Endothelial cell (in vitro differentiated cells): Measurements from ENCODE around the gene ODAD2. TPM values are rescaled to one million over a fixed set of nuclear protein-coding genes. Genes with fewer than 3 reads are reported as not detected.
A peak's percentile ranks its signal among the peaks of the same experiment; 100 is the strongest.

Experiments
- DNase-seq: peaks from one replicate; pipeline ENCODE4 v3.0.0; 2021; ENCODE audit warnings: low spot score
- H3K27ac Mint-ChIP-seq: one replicate; pipeline ENCODE4 v1.8.0; 2021; ENCODE audit warnings: mixed read lengths, inconsistent platforms; ENCODE audit not compliant: unreplicated experiment
- H3K27me3 Mint-ChIP-seq: one replicate; pipeline ENCODE4 v1.8.0; 2021; ENCODE audit warnings: mild to moderate bottlenecking, moderate library complexity, mixed read lengths, inconsistent platforms; ENCODE audit not compliant: unreplicated experiment
- H3K36me3 Mint-ChIP-seq: one replicate; pipeline ENCODE4 v1.8.0; 2021; ENCODE audit warnings: mild to moderate bottlenecking, low read depth, mixed read lengths, inconsistent platforms; ENCODE audit not compliant: unreplicated experiment
- H3K4me1 Mint-ChIP-seq: one replicate; pipeline ENCODE4 v1.8.0; 2021; ENCODE audit warnings: mild to moderate bottlenecking, mixed read lengths, inconsistent platforms; ENCODE audit not compliant: unreplicated experiment
- H3K4me3 Mint-ChIP-seq: one replicate; pipeline ENCODE4 v1.8.0; 2021; ENCODE audit warnings: mild to moderate bottlenecking, mixed read lengths, inconsistent platforms; ENCODE audit not compliant: unreplicated experiment
- H3K9me3 Mint-ChIP-seq: one replicate; pipeline ENCODE4 v1.8.0; 2021; ENCODE audit warnings: mixed read lengths, inconsistent platforms; ENCODE audit not compliant: unreplicated experiment
- CTCF ChIP-seq: fragments of 200-600 bp; sonication (generic); IDR thresholded peaks from one replicate; pipeline ENCODE4 v1.5.0; 2021; ENCODE audit warnings: antibody characterized with exemption; ENCODE audit not compliant: unreplicated experiment
- total RNA-seq: library from RNA; stranded (reverse); fragmentation: NEBNext Ultra II Directional; extraction: Animal tissue kit (Norgen Biotek cat#: 25700); gene quantifications from one replicate; pipeline ENCODE4 v1.2.1, GENCODE V29; 2021; ENCODE audit not compliant: unreplicated experiment

Gene ODAD2
- total RNA-seq, 1 donor from 2014 or later, result 3.9 TPM

- Mint-ChIP-seq H3K4me1 (no peaks in the 10 kb centered on the region), H3K9me3 (no peaks in the 10 kb centered on the region), H3K27me3 (peaks cover 1% of the 10 kb centered on the region), H3K4me3 (no peak overlapping the region), H3K27ac (no peak overlapping the region), H3K36me3 (no peaks in the 10 kb centered on the region)
- TF ChIP-seq CTCF, result no peak
- DNase-seq, result no peak
These were observed 206.7 kb downstream of the ODAD2 start for GRCh38 chr10:27792216-27792615.

DNA sequence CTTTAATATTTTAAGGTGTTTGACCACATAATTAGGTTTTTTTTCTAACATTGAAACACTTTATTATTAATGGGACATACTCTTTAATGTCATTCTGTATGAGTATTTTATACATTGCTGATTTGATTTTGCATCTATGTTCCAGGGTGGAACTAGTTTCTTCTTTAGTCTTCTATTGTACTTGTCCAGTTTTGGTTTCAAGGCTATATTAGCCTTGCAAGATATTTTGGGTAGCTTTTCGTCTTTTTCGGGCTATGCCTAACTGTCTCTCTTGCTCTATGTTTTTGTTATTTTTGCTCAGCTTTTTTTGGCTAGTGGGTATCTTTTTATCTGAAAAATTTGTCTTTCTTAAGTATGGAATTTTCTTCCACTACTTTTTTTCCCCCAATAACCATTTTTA, 214.6 kb downstream of the ODAD2 start:
- H3K36me3 Mint-ChIP-seq, result no peaks in the 10 kb centered on the region
- no peak overlapping the region for H3K4me3 Mint-ChIP-seq
- TF ChIP-seq CTCF, result no peak
- no peak for DNase-seq
- H3K27me3 Mint-ChIP-seq, result peaks cover 1% of the 10 kb centered on the region
- H3K9me3 Mint-ChIP-seq, result no peaks in the 10 kb centered on the region
- H3K4me1 Mint-ChIP-seq, result no peaks in the 10 kb centered on the region
- H3K27ac Mint-ChIP-seq, result no peak overlapping the region

DNA sequence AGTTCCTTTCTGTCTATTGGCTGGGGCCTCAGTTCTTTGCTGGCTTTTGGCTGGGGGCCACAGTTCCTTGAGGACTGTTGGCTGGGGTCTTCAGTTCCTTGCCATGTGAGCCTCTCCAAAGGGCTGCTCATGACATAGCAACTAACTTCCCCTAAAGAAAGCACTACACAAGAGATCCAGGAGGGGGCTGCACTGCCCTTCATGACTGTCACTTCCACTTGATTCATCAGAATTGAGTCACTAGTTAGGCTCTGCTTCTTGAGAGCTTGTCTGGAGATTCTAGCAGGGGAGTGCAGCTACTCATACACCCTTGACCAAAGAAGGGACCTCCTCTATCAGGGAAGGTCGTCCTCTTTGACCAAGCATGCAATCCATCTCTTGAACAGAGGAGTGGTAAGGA, 215.2 kb downstream of the ODAD2 start:
- H3K9me3 Mint-ChIP-seq, result no peaks in the 10 kb centered on the region
- peak; percentile 53 for DNase-seq

DNA sequence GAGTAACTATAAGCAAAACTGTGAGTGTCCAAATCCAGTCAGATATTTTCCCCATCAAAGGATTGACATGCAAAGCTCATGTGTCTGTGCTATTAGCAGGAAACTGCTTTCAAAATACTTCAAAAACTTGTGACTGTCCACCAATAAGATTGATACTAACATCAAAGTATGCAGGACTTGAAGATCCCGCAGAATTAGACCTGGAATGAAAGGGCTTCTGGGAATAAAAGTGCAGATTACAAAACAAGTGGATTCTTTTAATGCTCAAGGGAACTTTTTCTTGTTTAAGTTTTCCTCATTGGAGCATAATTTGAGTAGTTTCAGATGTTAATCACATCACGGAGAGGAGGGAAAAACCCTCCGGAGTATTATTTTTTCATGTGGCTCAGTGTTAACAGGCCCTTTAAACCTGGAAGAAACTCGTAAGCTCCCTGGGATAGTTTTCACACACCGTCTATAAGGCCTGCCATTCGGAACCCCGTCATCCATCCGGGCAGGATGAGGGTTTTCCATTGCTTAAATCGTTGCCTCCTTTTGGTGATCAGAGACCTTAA, 219.3 kb downstream of the ODAD2 start:
- H3K9me3 Mint-ChIP-seq, result no peaks in the 10 kb centered on the region
- no peaks in the 10 kb centered on the region for H3K27me3 Mint-ChIP-seq
- H3K4me3 Mint-ChIP-seq, result no peak overlapping the region
- H3K36me3 Mint-ChIP-seq, result no peaks in the 10 kb centered on the region
- DNase-seq, result no peak
- no peak for TF ChIP-seq CTCF
- no peak overlapping the region for H3K27ac Mint-ChIP-seq
- no peaks in the 10 kb centered on the region for H3K4me1 Mint-ChIP-seq

More for the DNA sequence above, 215.2 kb downstream of the ODAD2 start:
- Mint-ChIP-seq H3K27ac (no peak overlapping the region), H3K36me3 (no peaks in the 10 kb centered on the region), H3K4me1 (no peaks in the 10 kb centered on the region), H3K27me3 (peaks cover 1% of the 10 kb centered on the region), H3K4me3 (no peak overlapping the region)
- TF ChIP-seq CTCF, result peak; percentile 43

GRCh38 chr10:27774831-27775230, 224.0 kb downstream of the ODAD2 start:
- DNase-seq, result no peak
- TF ChIP-seq CTCF, result no peak
- no peaks in the 10 kb centered on the region for H3K4me1 Mint-ChIP-seq

More at GRCh38 chr10:27774831-27775230, 224.0 kb downstream of the ODAD2 start:
- Mint-ChIP-seq H3K9me3 (no peaks in the 10 kb centered on the region), H3K27ac (no peak overlapping the region), H3K36me3 (no peaks in the 10 kb centered on the region), H3K4me3 (no peak overlapping the region), H3K27me3 (no peaks in the 10 kb centered on the region)
